OCI-LY1 (cell line): ENCODE results near the gene SPTSSA.

ENCODE experiments used
- H2AFZ ChIP-seq: fragments of 200-600 bp; sonication (generic), shearing (Covaris generic); 2 replicates; pipeline ENCODE4 v1.6.0; 2014; ENCODE audit warnings: antibody characterized with exemption, mild to moderate bottlenecking, low read length
- H3F3A ChIP-seq: fragments of 200-600 bp; sonication (generic), shearing (Covaris generic); 2 replicates; pipeline ENCODE4 v1.6.0; 2014; ENCODE audit warnings: mild to moderate bottlenecking, antibody characterized with exemption, low read length, moderate library complexity; ENCODE audit not compliant: insufficient read depth
- H3K27ac ChIP-seq: fragments of 200-600 bp; sonication (generic); 2 replicates; pipeline ENCODE4 v1.5.1; 2014; ENCODE audit warnings: low read length, mixed run types, mild to moderate bottlenecking, low read depth; ENCODE audit not compliant: poor library complexity, severe bottlenecking
- H3K27me3 ChIP-seq: fragments of 200-600 bp; sonication (generic); 2 replicates; pipeline ENCODE4 v1.6.0; 2014; ENCODE audit warnings: antibody characterized with exemption, mild to moderate bottlenecking, low read length, moderate library complexity; ENCODE audit not compliant: insufficient read depth
- H3K36me3 ChIP-seq: fragments of 200-600 bp; sonication (generic); 2 replicates; pipeline ENCODE4 v1.6.1; 2014; ENCODE audit warnings: mild to moderate bottlenecking, antibody characterized with exemption, low read length, moderate library complexity, mixed read lengths; ENCODE audit not compliant: insufficient read depth
- H3K4me1 ChIP-seq: fragments of 200-600 bp; sonication (generic); 2 replicates; pipeline ENCODE4 v1.5.1; 2014; ENCODE audit warnings: mild to moderate bottlenecking, low read length, moderate library complexity; ENCODE audit not compliant: insufficient read depth, severe bottlenecking
- H3K4me2 ChIP-seq: fragments of 200-600 bp; sonication (generic), shearing (Covaris generic); 2 replicates; pipeline ENCODE4 v1.6.1; 2014; ENCODE audit warnings: low read length
- H3K4me3 ChIP-seq: fragments of 200-600 bp; sonication (generic); 2 replicates; pipeline ENCODE4 v1.5.1; 2014; ENCODE audit warnings: low read length, low read depth, mild to moderate bottlenecking, mixed read lengths; ENCODE audit not compliant: poor library complexity, severe bottlenecking
- H3K79me2 ChIP-seq: fragments of 200-600 bp; shearing (Covaris generic); 2 replicates; pipeline ENCODE4 v1.6.1; 2016; ENCODE audit warnings: mixed run types, low read length, mixed read lengths; ENCODE audit not compliant: insufficient read depth
- H3K9ac ChIP-seq: fragments of 200-600 bp; sonication (generic), shearing (Covaris generic); 2 replicates; pipeline ENCODE4 v1.6.1; 2014; ENCODE audit warnings: mild to moderate bottlenecking, low read length, mixed read lengths
- H3K9me2 ChIP-seq: fragments of 200-600 bp; sonication (generic), shearing (Covaris generic); 2 replicates; pipeline ENCODE4 v1.6.1; 2014; ENCODE audit warnings: low read depth, mild to moderate bottlenecking, low read length, mixed read lengths
- H3K9me3 ChIP-seq: fragments of 200-600 bp; shearing (Covaris generic); 2 replicates; pipeline ENCODE4 v1.6.1; 2014; ENCODE audit warnings: low read length, mixed read lengths
- H4K20me1 ChIP-seq: fragments of 200-600 bp; sonication (generic), shearing (Covaris generic); 2 replicates; pipeline ENCODE4 v1.6.0; 2016; ENCODE audit warnings: mild to moderate bottlenecking, low read length; ENCODE audit not compliant: insufficient read depth
- CTCF ChIP-seq: fragments of 200-600 bp; sonication (generic), shearing (Covaris generic); IDR thresholded peaks from 2 replicates; pipeline ENCODE4 v1.5.1; 2017; ENCODE audit warnings: mild to moderate bottlenecking, antibody characterized with exemption, low read length, moderate library complexity, mixed read lengths
- EZH2 ChIP-seq: fragments of 200-600 bp; sonication (generic), shearing (Covaris generic); IDR thresholded peaks from 2 replicates; pipeline ENCODE4 v1.8.0; 2017; ENCODE audit warnings: borderline replicate concordance, mixed run types, mild to moderate bottlenecking, antibody characterized with exemption, low read length, moderate library complexity, mixed read lengths

SPTSSA gene

GRCh38 chr14:34475163-34475562 lies 13.1 kb upstream of the SPTSSA start:
- no peaks in the 10 kb centered on the region for H3K4me1 ChIP-seq
- H3K36me3 ChIP-seq: no peaks in the 10 kb centered on the region
- no peak overlapping the region for H3K4me3 ChIP-seq
- no peaks in the 10 kb centered on the region for H3F3A ChIP-seq
- H2AFZ ChIP-seq: no peak overlapping the region
- no peak overlapping the region for H3K27ac ChIP-seq
- H3K9ac ChIP-seq: no peak overlapping the region
- H4K20me1 ChIP-seq: no peaks in the 10 kb centered on the region
- no peak overlapping the region for H3K4me2 ChIP-seq
- no peaks in the 10 kb centered on the region for H3K79me2 ChIP-seq
- no peaks in the 10 kb centered on the region for H3K9me2 ChIP-seq
- H3K9me3 ChIP-seq: no peaks in the 10 kb centered on the region
- H3K27me3 ChIP-seq: no peaks in the 10 kb centered on the region
- TF ChIP-seq CTCF (no peak), EZH2 (no peak)

GRCh38 chr14:34474187-34474679 lies 12.2 kb upstream of the SPTSSA start:
- H3K4me1 ChIP-seq: no peaks in the 10 kb centered on the region
- no peak overlapping the region for H2AFZ ChIP-seq
- H3K9me2 ChIP-seq: no peaks in the 10 kb centered on the region
- H3K9me3 ChIP-seq: no peaks in the 10 kb centered on the region
- TF ChIP-seq EZH2 (no peak), CTCF (no peak)
- no peaks in the 10 kb centered on the region for H3K27me3 ChIP-seq
- H3K27ac ChIP-seq: no peak overlapping the region
- no peak overlapping the region for H3K4me3 ChIP-seq
- H3K79me2 ChIP-seq: no peaks in the 10 kb centered on the region
- no peaks in the 10 kb centered on the region for H4K20me1 ChIP-seq
- H3K9ac ChIP-seq: no peak overlapping the region
- no peaks in the 10 kb centered on the region for H3K36me3 ChIP-seq
- no peaks in the 10 kb centered on the region for H3F3A ChIP-seq
- H3K4me2 ChIP-seq: no peak overlapping the region

- Histone ChIP-seq H3K27ac (no peak overlapping the region), H2AFZ (no peak overlapping the region), H3K79me2 (no peaks in the 10 kb centered on the region), H3K9ac (no peak overlapping the region), H3K4me3 (no peak overlapping the region), H3K36me3 (no peaks in the 10 kb centered on the region), H4K20me1 (no peaks in the 10 kb centered on the region), H3K9me3 (no peaks in the 10 kb centered on the region), H3F3A (no peaks in the 10 kb centered on the region), H3K4me2 (no peak overlapping the region), H3K4me1 (no peaks in the 10 kb centered on the region), H3K27me3 (no peaks in the 10 kb centered on the region), H3K9me2 (no peaks in the 10 kb centered on the region)
- TF ChIP-seq CTCF: no peak
- TF ChIP-seq EZH2: no peak
Measured at GRCh38 chr14:34472706-34473279, 10.8 kb upstream of the SPTSSA start.
